ENCODE results near the gene DDX4.

DDX4 gene

DNA sequence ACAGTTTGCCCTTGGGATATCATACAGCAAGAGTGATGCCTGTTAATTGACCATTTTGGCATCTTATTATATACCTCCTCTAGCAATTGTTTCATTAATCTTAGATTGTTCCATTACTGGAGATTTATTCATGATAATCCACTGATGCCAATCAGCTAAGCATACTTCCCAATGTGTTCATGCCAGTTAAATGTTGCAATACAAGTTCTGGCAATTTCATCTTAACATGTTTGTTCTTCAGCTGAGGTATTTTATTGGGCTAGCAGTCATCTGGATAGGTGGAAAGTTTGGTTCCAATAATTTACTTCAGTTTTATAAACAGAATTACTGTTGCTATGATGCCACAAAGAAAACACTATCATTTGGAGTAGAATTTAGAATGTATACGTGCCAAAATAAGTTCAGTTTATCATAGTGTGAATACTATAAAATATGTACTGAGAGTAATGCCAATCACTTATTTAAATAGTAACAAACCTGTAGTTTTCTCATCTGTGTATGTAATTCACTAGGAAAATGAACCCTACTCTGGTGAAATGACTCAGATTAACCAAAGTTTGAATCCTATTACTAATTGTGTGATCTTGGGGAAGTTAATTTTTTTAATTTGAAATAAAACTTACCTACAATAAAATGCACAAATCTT, 85.4 kb downstream of the DDX4 start:
- no peak for DNase-seq

DNA sequence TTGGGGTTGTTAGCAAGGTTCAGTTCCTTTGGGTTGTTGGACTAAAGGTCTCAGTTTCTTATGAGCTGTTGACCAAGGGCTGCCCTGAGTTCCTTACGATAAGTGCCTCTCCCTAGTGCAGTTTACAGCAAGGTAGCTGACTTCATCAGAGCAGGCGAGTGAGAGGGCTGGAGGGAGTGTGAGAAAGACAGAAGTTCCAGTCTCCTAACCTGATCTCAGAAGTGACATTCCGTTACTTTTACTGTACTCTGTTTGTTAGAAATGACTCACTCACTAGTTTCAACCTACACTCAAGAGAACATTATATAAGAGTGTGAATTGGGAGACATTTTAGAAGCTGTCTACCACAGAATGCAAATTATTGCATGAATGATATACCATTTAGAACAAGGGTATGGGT, 92.1 kb downstream of the DDX4 start:
- DNase-seq: no peak

DNA sequence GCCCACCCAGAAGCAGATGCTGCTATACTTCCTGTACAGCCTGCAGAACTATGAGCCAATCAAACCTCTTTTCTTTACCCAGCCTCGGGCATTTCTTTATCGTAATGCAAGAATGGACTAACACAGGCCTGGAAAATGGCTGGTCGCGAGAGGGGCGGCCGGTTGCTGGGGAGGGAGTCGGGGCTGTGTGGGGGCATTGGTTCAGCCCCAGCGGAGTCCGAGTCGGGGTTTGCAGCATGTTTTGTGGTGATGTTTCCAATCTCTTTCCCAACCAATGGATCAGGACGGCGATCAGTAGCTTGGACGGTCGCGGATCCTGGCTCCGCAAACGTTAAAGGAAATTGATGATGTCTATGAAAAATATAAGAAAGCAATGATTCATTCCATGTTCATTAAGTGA, 94.6 kb downstream of the DDX4 start:
- no peak for DNase-seq

DNA sequence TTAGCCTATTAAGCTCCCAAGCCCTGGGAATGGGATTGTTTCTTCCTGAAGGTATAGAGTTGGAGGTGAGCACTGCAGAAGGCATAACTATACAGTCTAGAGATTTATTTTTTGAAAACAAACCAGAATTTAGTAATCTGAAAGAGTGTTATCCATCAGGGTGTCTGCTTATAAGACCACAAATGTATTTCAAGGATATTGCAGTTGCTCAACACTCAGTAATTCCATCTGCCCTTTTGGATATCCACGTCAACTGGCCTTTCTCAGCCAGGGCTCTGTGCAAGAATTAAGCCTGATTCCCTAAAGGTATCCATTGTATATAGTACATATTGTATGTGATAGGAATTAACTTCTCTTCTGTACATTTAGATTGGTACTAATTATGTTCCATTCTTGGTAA, 98.3 kb downstream of the DDX4 start:
- no peak for DNase-seq

DNA sequence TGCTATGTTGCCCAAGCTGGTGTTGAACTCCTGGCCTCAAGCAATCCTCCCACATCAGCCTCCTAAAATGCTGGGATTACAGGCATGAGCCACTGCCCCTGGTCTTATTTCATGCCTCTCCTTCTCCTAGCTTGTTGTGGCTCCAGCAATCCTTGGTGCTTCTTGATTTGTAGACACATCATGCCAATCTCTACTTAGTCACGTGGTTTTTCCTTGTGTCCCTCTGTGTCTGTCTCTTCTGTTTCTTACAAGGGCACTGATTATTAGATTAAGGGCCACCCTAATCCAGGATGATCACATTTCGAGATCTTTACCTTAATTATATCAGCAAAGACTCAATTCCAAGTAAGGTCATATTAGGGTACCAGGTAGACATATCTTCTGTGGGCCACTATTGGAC, 104.1 kb downstream of the DDX4 start:
- DNase-seq: no peak

GRCh38 chr5:55847837-55848236, 110.0 kb downstream of the DDX4 start:
- DNase-seq: no peak

- no peak for DNase-seq
Observed at GRCh38 chr5:55848783-55849182, 110.9 kb downstream of the DDX4 start.

GRCh38 chr5:55850839-55851674, 113.2 kb downstream of the DDX4 start, which contains the start of gene IL31RA:
Gene IL31RA, plus strand, starts transcription at chr5:55851357. Its CDS starts 214 bp downstream, at chr5:55851571.
- DNase-seq: no peak

- DNase-seq: no peak
Observed at GRCh38 chr5:55851675-55851979, 113.8 kb downstream of the DDX4 start.

DNA sequence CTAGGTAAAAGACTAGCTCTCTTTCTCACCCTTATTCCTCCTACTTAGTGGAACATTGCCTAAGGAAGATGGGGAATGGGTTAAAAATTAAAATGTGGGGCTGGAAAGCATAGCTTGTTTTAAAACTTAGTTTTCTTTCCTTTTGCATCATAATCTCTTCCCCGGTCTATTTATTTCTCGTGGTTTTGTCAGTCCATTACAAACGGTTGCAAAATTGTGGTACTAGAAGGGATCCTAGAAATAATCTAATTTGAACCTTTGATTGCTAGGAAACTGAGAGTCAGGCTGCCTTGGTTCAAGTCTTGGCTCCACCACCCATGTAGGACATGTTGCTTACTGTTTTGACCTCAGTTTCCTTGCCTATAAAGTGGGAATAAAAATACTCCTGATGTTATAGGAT, 114.6 kb downstream of the DDX4 start:
- no peak for DNase-seq

- no peak for DNase-seq
Observed at GRCh38 chr5:55853041-55853670, 115.3 kb downstream of the DDX4 start.

GRCh38 chr5:55853818-55854217, 116.0 kb downstream of the DDX4 start:
- peak; percentile 22 for DNase-seq

DNA sequence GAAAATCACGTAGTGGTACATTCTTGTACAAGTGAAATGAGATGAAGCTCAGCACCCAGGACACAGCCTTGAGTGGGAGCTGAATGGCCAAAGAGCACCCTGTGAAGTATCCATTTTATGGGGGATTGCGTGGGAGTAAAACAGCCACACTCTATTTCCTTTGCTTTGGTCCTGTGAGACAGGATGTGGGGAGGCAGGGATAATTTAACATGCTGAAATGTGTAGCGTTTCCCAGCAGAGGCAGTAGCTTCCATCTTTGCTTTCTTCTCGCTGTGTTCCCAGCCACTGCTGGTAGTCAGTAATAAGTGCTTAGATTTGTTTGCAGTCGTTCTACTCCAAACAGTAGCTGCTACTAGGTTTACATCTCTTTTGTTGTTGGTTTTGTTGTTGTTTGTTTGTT, 117.6 kb downstream of the DDX4 start:
- DNase-seq: no peak

- DNase-seq: no peak
Observed at GRCh38 chr5:55856516-55857246, 118.8 kb downstream of the DDX4 start.

- DNase-seq: no peak
Observed at GRCh38 chr5:55857247-55857640, 119.4 kb downstream of the DDX4 start.

GRCh38 chr5:55858104-55858503, 120.2 kb downstream of the DDX4 start:
- no peak for DNase-seq

DNA sequence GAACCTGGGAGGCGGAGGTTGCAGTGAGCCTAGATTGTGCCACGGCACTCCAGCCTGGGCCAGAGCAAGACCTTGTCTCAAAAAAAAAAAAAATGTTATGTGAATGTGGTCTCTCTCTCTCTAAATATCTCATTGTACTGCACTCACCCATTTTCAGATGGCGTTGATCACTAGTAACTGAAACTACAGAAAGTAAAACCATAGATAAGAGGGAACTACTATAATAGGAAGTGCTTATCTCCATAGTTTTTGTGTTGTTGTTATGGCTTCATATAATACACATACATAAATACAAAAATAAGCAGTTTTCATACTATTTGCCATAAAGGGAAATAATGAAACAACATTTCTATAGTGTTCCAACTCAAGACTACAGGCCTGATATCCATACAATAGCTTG, 122.4 kb downstream of the DDX4 start:
- DNase-seq: no peak

GRCh38 chr5:55860709-55861108, 122.8 kb downstream of the DDX4 start:
- no peak for DNase-seq

DNA sequence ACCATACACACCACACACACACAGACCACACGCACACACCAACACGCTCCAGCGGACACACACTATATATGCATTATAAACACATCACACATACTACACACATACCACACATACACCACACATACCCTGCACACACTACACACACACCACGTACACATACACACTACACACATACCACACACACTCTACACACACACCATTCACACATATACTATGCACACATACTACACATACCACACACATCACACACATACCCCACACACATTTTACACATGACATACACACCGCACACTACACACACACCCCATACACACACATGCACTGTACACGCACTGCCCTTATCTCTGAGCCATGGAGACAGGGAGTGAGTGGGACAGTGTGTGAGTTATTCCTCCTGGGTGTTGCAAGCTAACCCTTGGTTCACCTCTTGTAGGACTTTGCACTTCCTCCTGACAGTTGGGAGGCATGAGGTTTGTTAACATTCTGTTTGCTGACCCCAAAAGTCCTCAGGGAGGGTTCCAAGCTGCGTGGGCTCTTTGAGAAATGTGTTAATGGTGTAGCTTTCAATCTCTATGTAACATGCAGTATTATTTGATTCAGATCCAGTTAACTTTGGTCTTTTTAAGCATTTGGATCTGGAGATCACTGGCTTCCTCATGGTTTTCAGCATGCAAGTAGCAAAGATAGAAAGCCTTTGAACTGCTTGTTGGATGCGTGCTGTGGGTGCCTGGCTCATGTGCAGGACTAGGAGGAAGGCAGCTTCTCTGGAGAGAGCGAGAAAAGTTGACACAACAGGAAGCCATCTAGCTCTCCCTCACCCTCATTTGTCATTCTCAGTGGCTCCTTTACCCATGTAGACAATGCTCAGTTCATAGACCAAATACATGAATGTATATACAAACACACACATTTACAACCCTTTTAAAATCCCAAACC, 127.0 kb downstream of the DDX4 start:
- DNase-seq: no peak

- no peak for DNase-seq
Observed at GRCh38 chr5:55865831-55866230, 128.0 kb downstream of the DDX4 start.

DNA sequence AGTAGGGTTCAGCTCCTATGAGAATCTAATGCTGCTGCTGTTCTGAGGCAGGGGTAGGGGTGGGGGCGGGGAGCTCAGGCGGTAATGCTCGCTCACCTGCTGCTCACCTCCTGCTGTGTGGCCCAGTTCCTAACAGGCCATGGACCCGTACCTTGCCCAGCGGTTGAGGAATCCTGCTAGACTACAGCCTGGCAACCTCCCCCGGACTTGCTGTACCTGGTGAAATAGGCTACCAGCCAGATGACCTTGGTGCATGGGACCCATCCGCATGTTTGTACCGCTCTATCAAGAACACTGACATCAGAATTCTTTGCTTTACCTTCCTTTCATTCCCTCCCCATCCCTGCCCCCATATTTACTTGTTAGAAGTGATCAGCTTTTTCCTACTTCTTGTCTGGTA, 128.6 kb downstream of the DDX4 start:
- DNase-seq: no peak
